Prostate gland (tissue), 2 donors: ENCODE data around the gene PON1.

Source experiments
- CTCF ChIP-seq, 4 experiments: fragments of 200-600 bp in 2 of 4; fragments of 450-650 bp in 2 of 4; sonication (generic) in 2 of 4; IDR thresholded peaks; 1 replicate in 3 of 4; 2 replicates in 1 of 4; pipeline ENCODE4 v1.5.1; 2016 to 2019; ENCODE audit warnings: antibody characterized with exemption in 4 of 4, mild to moderate bottlenecking in 2 of 4, moderate library complexity in 2 of 4
- POLR2A ChIP-seq: fragments of 450-650 bp; IDR thresholded peaks from one replicate; pipeline ENCODE4 v1.6.1; 2016; ENCODE audit warnings: antibody characterized with exemption, mild to moderate bottlenecking

- TF ChIP-seq CTCF (IDR thresholded peaks at IDR 0.05): no peak
- no peak for TF ChIP-seq POLR2A
Measured at GRCh38 chr7:95263785-95264362, 60.5 kb downstream of the PON1 start.
